ENCODE measurements around the gene TYR.
"Not testable (repeated sequence)": the region's sequence is repeated elsewhere in the genome, so short reads cannot be mapped to it uniquely, and the experiment has no call there.

TYR gene

GRCh38 chr11:89177691-89178231, at the start of gene TYR:
TYR (plus strand) TSS chr11:89177875; CDS start chr11:89177954, 79 bp downstream.
- DNase-seq: no peak

GRCh38 chr11:89136606-89137005, 41.1 kb upstream of the TYR start:
- no peak for DNase-seq

GRCh38 chr11:89147229-89147628, 30.4 kb upstream of the TYR start:
- DNase-seq: no peak

- DNase-seq: no peak
Observed at GRCh38 chr11:89159974-89160373, 17.7 kb upstream of the TYR start.

GRCh38 chr11:89161949-89162348, 15.7 kb upstream of the TYR start:
- no peak for DNase-seq

- DNase-seq: no peak
Observed at GRCh38 chr11:89163686-89164085, 14.0 kb upstream of the TYR start.

GRCh38 chr11:89168396-89168795, 9.3 kb upstream of the TYR start:
- no peak for DNase-seq

- DNase-seq: no peak
Observed at GRCh38 chr11:89175796-89176195, 1.9 kb upstream of the TYR start.

- DNase-seq: no peak
Observed at GRCh38 chr11:89176938-89177337, 737 bp upstream of the TYR start.

GRCh38 chr11:89181111-89181510, 3.4 kb downstream of the TYR start:
- DNase-seq: no peak

- DNase-seq: no peak
Observed at GRCh38 chr11:89182773-89183518, 5.3 kb downstream of the TYR start.

- DNase-seq: no peak
Observed at GRCh38 chr11:89184021-89184420, 6.3 kb downstream of the TYR start.

- DNase-seq: no peak
Observed at GRCh38 chr11:89189776-89190175, 12.1 kb downstream of the TYR start.

GRCh38 chr11:89201138-89201537, 23.5 kb downstream of the TYR start:
- DNase-seq: no peak

GRCh38 chr11:89203814-89204213, 26.1 kb downstream of the TYR start:
- no peak for DNase-seq

- no peak for DNase-seq
Observed at GRCh38 chr11:89205378-89205777, 27.7 kb downstream of the TYR start.

- no peak for DNase-seq
Observed at GRCh38 chr11:89220684-89221339, 43.1 kb downstream of the TYR start.

GRCh38 chr11:89235083-89235482, 57.4 kb downstream of the TYR start:
- no peak for DNase-seq

GRCh38 chr11:89235976-89236375, 58.3 kb downstream of the TYR start:
- DNase-seq: no peak

- DNase-seq: not testable (repeated sequence)
Observed at GRCh38 chr11:89247007-89247406, 69.3 kb downstream of the TYR start.

GRCh38 chr11:89249196-89249595, 71.5 kb downstream of the TYR start:
- DNase-seq: no peak

GRCh38 chr11:89261483-89261882, 83.8 kb downstream of the TYR start:
- DNase-seq: not testable (repeated sequence)

GRCh38 chr11:89267660-89268302, 90.1 kb downstream of the TYR start:
- DNase-seq: no peak
